OCI-LY7 (cell line): ENCODE measurements around the gene ITGAV.

Source experiments
- EZH2phosphoT487 ChIP-seq: fragments of 200-600 bp; sonication (generic); IDR thresholded peaks from 2 replicates; pipeline ENCODE4 v1.6.1; 2018; ENCODE audit warnings: low read depth, borderline replicate concordance, mild to moderate bottlenecking, mixed run types, antibody characterized with exemption, low read length, moderate library complexity, mixed read lengths
- TF ChIP-seq, protein P1 (sequence below): fragments of 200-600 bp; sonication (generic); conservative IDR thresholded peaks from 2 replicates; pipeline ENCODE4 v1.5.1; 2014; ENCODE audit warnings: mild to moderate bottlenecking, antibody characterized with exemption, low read length, moderate library complexity, mixed read lengths

DNA sequence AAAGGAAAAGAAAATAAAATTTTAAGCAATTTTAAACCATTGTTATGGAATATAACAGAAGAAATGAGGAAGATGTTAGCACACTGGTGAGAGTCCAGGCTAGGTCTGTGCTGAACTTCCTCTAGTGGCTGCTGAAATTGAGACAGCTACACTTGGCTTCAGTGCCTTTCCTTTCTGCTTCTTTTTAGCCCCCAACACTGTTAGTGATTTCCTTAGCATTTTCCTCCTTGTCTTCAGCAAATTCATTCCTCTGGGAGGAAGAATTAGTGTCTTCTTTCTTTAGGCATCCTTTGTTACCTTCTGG is 47.6 kb downstream of the ITGAV start:
- TF ChIP-seq, protein P1, sequence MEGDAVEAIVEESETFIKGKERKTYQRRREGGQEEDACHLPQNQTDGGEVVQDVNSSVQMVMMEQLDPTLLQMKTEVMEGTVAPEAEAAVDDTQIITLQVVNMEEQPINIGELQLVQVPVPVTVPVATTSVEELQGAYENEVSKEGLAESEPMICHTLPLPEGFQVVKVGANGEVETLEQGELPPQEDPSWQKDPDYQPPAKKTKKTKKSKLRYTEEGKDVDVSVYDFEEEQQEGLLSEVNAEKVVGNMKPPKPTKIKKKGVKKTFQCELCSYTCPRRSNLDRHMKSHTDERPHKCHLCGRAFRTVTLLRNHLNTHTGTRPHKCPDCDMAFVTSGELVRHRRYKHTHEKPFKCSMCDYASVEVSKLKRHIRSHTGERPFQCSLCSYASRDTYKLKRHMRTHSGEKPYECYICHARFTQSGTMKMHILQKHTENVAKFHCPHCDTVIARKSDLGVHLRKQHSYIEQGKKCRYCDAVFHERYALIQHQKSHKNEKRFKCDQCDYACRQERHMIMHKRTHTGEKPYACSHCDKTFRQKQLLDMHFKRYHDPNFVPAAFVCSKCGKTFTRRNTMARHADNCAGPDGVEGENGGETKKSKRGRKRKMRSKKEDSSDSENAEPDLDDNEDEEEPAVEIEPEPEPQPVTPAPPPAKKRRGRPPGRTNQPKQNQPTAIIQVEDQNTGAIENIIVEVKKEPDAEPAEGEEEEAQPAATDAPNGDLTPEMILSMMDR: no peak
- no peak for TF ChIP-seq EZH2phosphoT487
